BLaER1 (cell line): ENCODE measurements around the gene RTN4R.

Source experiments
- H3K27ac ChIP-seq: shearing (Covaris generic); formaldehyde crosslinking; 2 replicates; pipeline ENCODE4 v1.8.1; 2022
- H3K27me3 ChIP-seq: shearing (Covaris generic); formaldehyde crosslinking; 2 replicates; pipeline ENCODE4 v1.8.1; 2022
- H3K36me3 ChIP-seq: shearing (Covaris generic); formaldehyde crosslinking; 2 replicates; pipeline ENCODE4 v1.8.1; 2022
- H3K4me1 ChIP-seq: shearing (Covaris generic); formaldehyde crosslinking; 2 replicates; pipeline ENCODE4 v1.8.1; 2022
- H3K4me2 ChIP-seq: shearing (Covaris generic); formaldehyde crosslinking; 2 replicates; pipeline ENCODE4 v1.8.1; 2022
- H3K4me3 ChIP-seq: shearing (Covaris generic); formaldehyde crosslinking; 2 replicates; pipeline ENCODE4 v1.8.1; 2022
- H3K9ac ChIP-seq: shearing (Covaris generic); formaldehyde crosslinking; 2 replicates; pipeline ENCODE4 v1.8.1; 2022
- H3K9me3 ChIP-seq: shearing (Covaris generic); formaldehyde crosslinking; 2 replicates; pipeline ENCODE4 v1.8.1; 2022
- H4K20me1 ChIP-seq: shearing (Covaris generic); formaldehyde crosslinking; 2 replicates; pipeline ENCODE4 v1.8.1; 2022
- Cebpa-rat ChIP-seq: shearing (Covaris generic); IDR thresholded peaks from 2 replicates; pipeline ENCODE4 v1.8.1; 2022

RTN4R gene

DNA sequence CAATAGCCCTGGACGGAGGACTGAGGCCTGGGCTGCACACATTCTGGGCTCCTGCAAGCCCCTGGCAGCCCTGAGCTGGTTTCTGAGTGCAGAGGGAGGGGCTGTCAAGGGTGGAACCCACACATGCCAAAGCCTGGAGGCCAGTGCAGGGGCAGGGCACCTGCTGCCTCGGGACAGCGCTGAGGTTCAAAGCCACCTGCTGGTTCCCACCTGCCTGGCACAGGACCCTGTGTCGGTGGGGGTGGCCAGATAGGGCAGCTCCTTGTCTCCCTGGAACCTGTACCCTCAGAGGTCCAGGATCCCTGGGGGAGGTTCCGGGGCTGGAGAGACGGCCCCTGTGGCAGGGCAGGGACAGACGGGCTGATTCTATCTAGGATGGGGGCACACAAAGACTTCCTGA lies 40.8 kb downstream of the RTN4R start:
- Histone ChIP-seq H3K27me3 (no peaks in the 10 kb centered on the region), H3K9me3 (no peaks in the 10 kb centered on the region), H3K27ac (0 out of 2 replicates have a peak overlapping the region, but pooled peaks have one; percentile 62), H3K4me1 (peaks cover 75% of the 10 kb centered on the region), H3K9ac (0 out of 2 replicates have a peak overlapping the region, but pooled peaks have one; percentile 24), H3K4me3 (no peak overlapping the region), H3K4me2 (no peak overlapping the region), H4K20me1 (no peaks in the 10 kb centered on the region), H3K36me3 (no peaks in the 10 kb centered on the region)
- no peak for TF ChIP-seq Cebpa-rat

DNA sequence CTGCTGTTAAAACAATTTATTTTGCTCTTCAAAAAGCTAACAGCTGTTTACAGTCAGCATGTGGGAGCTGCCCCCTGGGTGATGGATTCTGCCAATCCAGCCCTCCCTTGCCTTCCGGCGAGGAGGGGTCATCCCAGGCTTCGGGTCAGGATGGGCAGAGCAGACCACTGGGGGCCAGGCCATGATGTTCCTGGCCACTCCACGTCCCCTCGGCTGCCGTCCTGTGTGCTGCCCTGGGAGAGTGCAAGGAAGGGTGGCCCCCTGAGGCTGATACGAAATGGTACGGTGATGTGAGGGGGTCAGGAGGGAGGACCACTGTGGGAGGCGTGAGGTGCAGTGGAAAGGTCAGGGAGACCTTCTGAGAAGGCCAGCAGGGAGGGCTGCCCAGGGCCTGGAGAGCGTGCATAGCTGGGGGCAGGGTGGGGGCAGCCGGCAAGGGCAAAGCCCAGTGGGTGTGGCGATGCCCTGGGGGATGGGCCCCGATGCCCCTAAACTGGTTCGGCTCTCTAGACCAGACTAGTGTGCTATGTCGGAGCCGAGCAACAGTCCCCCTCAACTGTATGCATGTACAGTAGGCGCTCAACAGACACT lies 41.3 kb downstream of the RTN4R start:
- Histone ChIP-seq H4K20me1 (no peaks in the 10 kb centered on the region), H3K4me2 (no peak overlapping the region), H3K9ac (0 out of 2 replicates have a peak overlapping the region, but pooled peaks have one; percentile 24), H3K4me3 (no peak overlapping the region), H3K9me3 (no peaks in the 10 kb centered on the region), H3K4me1 (peaks cover 75% of the 10 kb centered on the region), H3K27me3 (no peaks in the 10 kb centered on the region), H3K27ac (peak overlapping the region; percentile 62), H3K36me3 (no peaks in the 10 kb centered on the region)
- TF ChIP-seq Cebpa-rat: no peak

DNA sequence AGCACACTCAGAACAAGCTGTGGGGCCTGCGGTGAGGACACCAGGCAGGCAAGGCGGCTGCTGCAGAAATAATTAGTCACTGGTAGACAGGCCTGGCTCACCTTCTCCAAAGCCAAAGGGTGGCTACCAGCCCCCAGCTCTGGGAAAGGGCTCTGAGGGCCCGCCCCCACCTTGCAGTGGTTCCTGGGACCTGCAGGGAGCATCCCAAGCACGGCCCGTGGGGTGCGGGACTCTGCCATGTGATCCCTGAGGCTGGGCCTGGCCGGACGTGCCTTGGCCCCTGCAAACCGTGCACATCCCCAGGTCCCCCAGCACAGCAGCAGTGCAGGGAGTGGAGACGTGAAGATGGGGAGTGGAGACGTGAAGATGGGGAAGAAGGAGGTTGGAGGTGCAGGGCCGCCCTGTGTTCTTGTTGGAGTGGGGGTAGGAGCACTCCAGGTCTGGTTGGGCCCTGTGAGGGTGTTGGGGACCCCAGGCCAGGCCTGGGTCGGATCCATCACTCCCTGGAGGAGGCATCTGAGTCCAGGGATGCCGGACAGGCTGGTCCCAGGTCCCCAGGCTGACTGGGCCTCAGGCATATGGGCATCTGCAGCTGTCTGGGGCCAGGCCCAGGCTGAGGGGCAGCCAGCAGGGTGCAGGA lies 41.9 kb downstream of the RTN4R start:
- Histone ChIP-seq H3K27me3 (no peaks in the 10 kb centered on the region), H3K4me1 (peaks cover 74% of the 10 kb centered on the region), H3K36me3 (no peaks in the 10 kb centered on the region)

DNA sequence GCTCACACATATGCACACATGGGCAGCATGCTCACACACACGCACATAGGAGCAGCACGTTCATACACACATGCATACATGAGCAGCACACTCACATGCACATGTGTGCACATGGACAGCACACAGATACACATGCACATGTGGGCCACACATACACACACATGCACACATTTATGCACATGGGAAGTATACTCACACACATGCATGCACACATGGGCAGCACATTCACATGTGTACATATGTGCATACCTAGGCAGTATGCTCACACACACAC lies 42.5 kb downstream of the RTN4R start:
- no peak overlapping the region for H3K27ac ChIP-seq
- H3K36me3 ChIP-seq: no peaks in the 10 kb centered on the region

More for the DNA sequence above, 41.9 kb downstream of the RTN4R start:
- Histone ChIP-seq H3K9me3 (no peaks in the 10 kb centered on the region), H3K9ac (no peak overlapping the region), H3K4me3 (no peak overlapping the region), H4K20me1 (no peaks in the 10 kb centered on the region), H3K4me2 (no peak overlapping the region), H3K27ac (peak overlapping the region; percentile 62; the same call in 1 of the 2 replicates)
- no peak for TF ChIP-seq Cebpa-rat

GRCh38 chr22:20224917-20225692 lies 43.0 kb downstream of the RTN4R start:
- Histone ChIP-seq H3K9me3 (no peaks in the 10 kb centered on the region), H3K4me3 (no peak overlapping the region)

More for the DNA sequence above, 42.5 kb downstream of the RTN4R start:
- Histone ChIP-seq H4K20me1 (no peaks in the 10 kb centered on the region), H3K27me3 (no peaks in the 10 kb centered on the region), H3K4me3 (no peak overlapping the region), H3K9me3 (no peaks in the 10 kb centered on the region), H3K4me1 (peaks cover 68% of the 10 kb centered on the region), H3K4me2 (no peak overlapping the region), H3K9ac (no peak overlapping the region)
- no peak for TF ChIP-seq Cebpa-rat

GRCh38 chr22:20224256-20224626 lies 43.9 kb downstream of the RTN4R start:
- no peaks in the 10 kb centered on the region for H4K20me1 ChIP-seq
- H3K9ac ChIP-seq: no peak overlapping the region
- H3K4me2 ChIP-seq: peak overlapping the region; percentile 68; the same call in 1 of the 2 replicates
- peaks cover 6% of the 10 kb centered on the region; the same call in 1 of the 2 replicates for H3K9me3 ChIP-seq
- TF ChIP-seq Cebpa-rat: no peak
- H3K36me3 ChIP-seq: no peaks in the 10 kb centered on the region
- H3K4me3 ChIP-seq: no peak overlapping the region
- no peaks in the 10 kb centered on the region for H3K27me3 ChIP-seq
- H3K4me1 ChIP-seq: peaks cover 59% of the 10 kb centered on the region
- 0 out of 2 replicates have a peak overlapping the region, but pooled peaks have one; percentile 6 for H3K27ac ChIP-seq

More at GRCh38 chr22:20224917-20225692, 43.0 kb downstream of the RTN4R start:
- no peak for TF ChIP-seq Cebpa-rat
- H3K9ac ChIP-seq: no peak overlapping the region
- H4K20me1 ChIP-seq: no peaks in the 10 kb centered on the region
- H3K4me1 ChIP-seq: peaks cover 63% of the 10 kb centered on the region
- no peak overlapping the region for H3K27ac ChIP-seq
- H3K27me3 ChIP-seq: no peaks in the 10 kb centered on the region
- H3K4me2 ChIP-seq: no peak overlapping the region
- H3K36me3 ChIP-seq: no peaks in the 10 kb centered on the region

DNA sequence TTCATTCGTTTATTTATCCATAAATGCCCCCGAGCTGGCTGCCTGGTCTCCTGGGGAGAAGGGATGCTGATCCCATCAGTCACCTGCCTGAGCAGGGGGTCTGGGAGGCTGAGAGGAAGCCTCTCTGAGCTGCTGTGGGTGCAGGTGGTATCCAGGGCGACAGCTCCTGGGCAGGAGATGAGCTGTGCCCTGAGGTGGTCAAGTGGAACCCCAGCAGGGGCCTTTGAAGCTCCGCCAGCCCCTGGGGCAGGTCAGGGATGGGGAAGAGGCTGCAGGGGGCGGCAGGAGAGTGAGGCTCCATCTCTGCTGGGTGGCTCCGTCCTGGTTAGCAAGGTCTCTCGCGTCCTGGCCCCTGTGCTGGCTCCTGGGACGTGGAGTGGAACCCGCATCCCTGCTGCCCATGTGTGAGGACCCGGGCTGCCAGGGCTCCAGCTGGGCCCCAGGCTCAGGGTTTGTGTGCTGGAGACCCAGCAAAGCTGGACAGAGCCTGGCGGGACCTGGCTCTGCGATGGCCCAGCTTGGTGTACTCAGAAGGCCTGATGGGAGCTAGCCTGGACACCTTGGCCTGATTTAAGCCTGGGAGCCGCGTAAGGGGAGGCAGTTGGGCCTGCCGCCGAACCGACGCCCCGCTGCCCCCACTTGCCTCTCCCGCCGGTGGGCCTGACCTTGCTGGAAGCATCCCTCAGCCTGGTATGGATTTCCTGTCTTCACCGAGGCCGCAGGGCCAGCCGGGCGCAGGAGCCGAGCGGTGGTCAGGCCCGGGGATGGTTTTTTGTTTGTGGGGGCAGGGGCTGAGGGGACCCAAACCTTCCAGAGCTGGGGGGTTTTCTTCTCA lies 44.5 kb downstream of the RTN4R start:
- H3K9me3 ChIP-seq: peaks cover 8% of the 10 kb centered on the region; the same call in 1 of the 2 replicates
- H4K20me1 ChIP-seq: no peaks in the 10 kb centered on the region
- H3K27ac ChIP-seq: peak overlapping the region; percentile 74
- peak overlapping the region; percentile 51 for H3K9ac ChIP-seq
- H3K36me3 ChIP-seq: no peaks in the 10 kb centered on the region
- no peak overlapping the region for H3K4me3 ChIP-seq
- H3K4me2 ChIP-seq: peak overlapping the region; percentile 68
- peaks cover 53% of the 10 kb centered on the region for H3K4me1 ChIP-seq
- H3K27me3 ChIP-seq: no peaks in the 10 kb centered on the region
- TF ChIP-seq Cebpa-rat: no peak

- Histone ChIP-seq H3K9me3 (peaks cover 8% of the 10 kb centered on the region; the same call in 1 of the 2 replicates), H3K27ac (peak overlapping the region; percentile 74), H3K4me1 (peaks cover 52% of the 10 kb centered on the region), H3K9ac (peak overlapping the region; percentile 51), H3K4me2 (peak overlapping the region; percentile 68), H3K36me3 (no peaks in the 10 kb centered on the region), H4K20me1 (no peaks in the 10 kb centered on the region), H3K27me3 (no peaks in the 10 kb centered on the region), H3K4me3 (no peak overlapping the region)
- TF ChIP-seq Cebpa-rat: no peak
Measured at GRCh38 chr22:20222764-20223420, 45.2 kb downstream of the RTN4R start.
